ENCODE measurements around the gene AOAH.
"Not testable (repeated sequence)": the region's sequence is repeated elsewhere in the genome, so short reads cannot be mapped to it uniquely, and the experiment has no call there.

AOAH gene

DNA sequence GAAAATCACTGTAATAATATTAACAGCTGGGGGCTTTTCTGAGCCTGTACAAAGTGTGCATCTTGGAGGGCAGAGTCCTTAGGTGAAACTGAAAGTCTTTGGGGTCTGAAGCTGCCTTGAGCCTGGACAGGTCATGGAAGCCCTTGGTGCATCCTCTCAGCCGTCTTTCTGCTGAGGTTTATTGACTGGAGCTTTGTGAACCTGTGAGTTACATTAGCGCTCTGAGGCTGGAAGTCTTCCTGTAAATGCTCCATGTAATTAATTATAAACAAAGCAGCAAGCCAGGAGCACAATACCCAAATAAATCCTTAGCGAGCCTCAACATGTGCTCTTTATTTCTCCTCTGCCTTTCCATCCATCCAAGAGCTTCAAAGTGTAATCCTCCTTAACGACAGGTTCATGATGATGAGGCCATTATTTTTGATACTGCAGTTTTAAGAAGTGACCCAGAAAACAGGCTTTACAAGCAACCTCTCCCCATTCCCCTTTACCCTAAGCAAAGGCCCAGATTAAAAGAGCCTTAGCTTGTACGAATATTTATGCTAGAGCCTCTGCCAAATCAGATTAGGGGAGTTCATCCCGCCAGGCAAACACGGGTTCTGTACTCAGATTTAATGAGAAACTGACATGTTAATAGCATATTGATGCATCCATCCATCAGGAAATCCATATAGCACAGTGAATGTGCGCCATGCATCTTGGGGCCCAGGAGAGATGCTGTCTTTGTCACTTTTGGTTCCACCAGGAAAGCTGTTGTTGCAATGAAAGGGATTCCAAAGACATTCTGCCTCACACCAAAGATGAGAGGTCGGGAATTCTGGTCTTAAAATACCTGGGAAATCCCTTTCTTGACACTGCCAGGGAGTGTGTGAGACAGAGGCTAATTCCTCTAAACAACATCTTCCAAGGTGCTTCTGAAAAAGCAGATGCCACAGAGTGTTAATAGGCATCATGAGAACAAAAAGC is 216.5 kb downstream of the AOAH start:
- Histone ChIP-seq H3K27ac (ENCODE audit: low read length) (no peak overlapping the region), H3K9me3 (ENCODE audit: control insufficient read depth in 2 of 2, low read length in 2 of 2) (no peaks in the 10 kb centered on the region), H3K4me1 (ENCODE audit: control insufficient read depth, insufficient read depth, low read length) (no peaks in the 10 kb centered on the region), H3K9ac (ENCODE audit: low read length in 2 of 2) (no peak overlapping the region), H3K4me3 (ENCODE audit: low read length in 2 of 2) (no peak overlapping the region), H3K36me3 (ENCODE audit: control insufficient read depth in 2 of 2, insufficient read depth in 2 of 2, low read length in 2 of 2) (no peaks in the 10 kb centered on the region), H3K27me3 (ENCODE audit: control insufficient read depth in 1 of 2, insufficient read depth in 2 of 2, low read length in 2 of 2) (no peaks in the 10 kb centered on the region)

DNA sequence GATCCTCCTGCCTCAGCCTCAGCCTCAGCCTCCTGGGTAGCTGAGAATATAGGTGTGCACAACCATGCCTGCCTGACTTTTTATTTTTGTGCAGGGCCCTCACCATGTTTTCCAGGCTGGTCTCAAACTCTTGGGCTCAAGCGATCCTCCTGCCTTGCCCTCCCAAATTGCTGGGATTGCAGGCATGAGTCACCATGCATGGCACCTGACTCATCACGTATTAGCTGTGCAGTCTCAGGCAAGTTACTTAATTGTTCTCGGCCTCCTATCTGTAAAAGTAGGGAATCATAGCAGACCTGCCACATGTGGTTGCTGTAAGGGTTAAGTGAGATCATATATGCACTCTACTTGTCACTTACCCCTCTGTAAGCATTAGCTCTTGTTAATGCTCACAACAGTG is 217.5 kb downstream of the AOAH start:
- Histone ChIP-seq H3K9me3 (ENCODE audit: control insufficient read depth in 2 of 2, low read length in 2 of 2) (no peaks in the 10 kb centered on the region), H3K9ac (ENCODE audit: low read length in 2 of 2) (no peak overlapping the region), H3K27me3 (ENCODE audit: control insufficient read depth in 1 of 2, insufficient read depth in 2 of 2, low read length in 2 of 2) (no peaks in the 10 kb centered on the region), H3K4me1 (ENCODE audit: control insufficient read depth, insufficient read depth, low read length) (no peaks in the 10 kb centered on the region), H3K36me3 (ENCODE audit: control insufficient read depth in 2 of 2, insufficient read depth in 2 of 2, low read length in 2 of 2) (no peaks in the 10 kb centered on the region), H3K27ac (ENCODE audit: low read length) (no peak overlapping the region), H3K4me3 (ENCODE audit: low read length in 2 of 2) (no peak overlapping the region)

DNA sequence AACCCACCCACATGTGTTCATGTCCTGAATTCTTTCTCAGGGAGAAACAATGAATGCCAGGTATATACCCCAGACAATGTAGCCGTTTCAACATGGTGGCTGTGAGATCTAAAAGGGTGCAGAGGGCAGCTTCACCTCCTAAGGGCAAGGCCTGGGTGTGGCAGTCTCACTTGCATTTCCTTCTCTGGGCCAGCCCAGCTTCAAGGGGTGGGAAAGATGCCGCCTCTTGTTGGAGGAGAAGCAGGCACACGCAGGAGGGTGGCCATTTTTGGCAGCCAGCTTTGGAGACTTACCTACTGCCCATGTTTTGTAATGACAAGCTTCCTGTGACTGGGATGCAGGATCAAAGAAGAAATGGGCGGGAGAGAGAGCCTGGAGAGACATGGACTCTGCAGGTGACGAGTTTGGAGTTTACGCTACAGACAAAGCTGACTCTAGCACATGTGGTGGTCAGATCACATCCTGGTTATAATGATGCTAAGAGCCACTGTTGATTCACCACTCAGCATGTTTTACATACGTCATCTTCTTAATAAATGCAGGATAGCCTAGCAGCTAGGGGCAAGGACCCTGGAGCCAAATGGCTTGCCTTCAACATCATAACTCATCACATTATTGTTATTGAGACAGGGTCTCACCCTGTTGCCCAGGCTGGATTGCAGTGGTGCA is 218.0 kb downstream of the AOAH start:
- H3K9ac ChIP-seq (ENCODE audit: low read length in 2 of 2): no peak overlapping the region
- no peaks in the 10 kb centered on the region for H3K9me3 ChIP-seq (ENCODE audit: control insufficient read depth in 2 of 2, low read length in 2 of 2)

DNA sequence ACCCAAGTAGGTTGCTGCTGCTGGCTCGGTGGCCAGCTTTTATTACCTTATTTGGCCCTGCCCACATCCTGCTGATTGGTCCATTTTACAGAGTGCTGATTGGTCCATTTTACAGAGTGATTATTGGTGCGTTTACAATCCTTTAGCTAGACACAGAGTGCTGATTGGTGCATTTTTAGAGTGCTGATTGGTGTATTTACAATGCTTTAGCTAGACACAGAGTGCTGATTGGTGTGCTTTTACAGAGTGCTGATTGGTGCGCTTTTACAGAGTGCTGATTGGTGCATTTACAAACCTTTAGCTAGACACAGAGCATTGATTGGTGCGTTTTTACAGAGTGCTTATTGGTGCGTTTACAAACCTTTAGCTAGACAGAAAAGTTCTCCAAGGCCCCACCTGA is 219.7 kb downstream of the AOAH start:
- H3K9ac ChIP-seq (ENCODE audit: low read length in 2 of 2); H3K27ac ChIP-seq (ENCODE audit: low read length); H3K4me1 ChIP-seq (ENCODE audit: control insufficient read depth, insufficient read depth, low read length); H3K36me3 ChIP-seq (ENCODE audit: control insufficient read depth in 2 of 2, insufficient read depth in 2 of 2, low read length in 2 of 2); H3K4me3 ChIP-seq (ENCODE audit: low read length in 2 of 2); H3K27me3 ChIP-seq (ENCODE audit: control insufficient read depth in 1 of 2, insufficient read depth in 2 of 2, low read length in 2 of 2); H3K9me3 ChIP-seq (ENCODE audit: control insufficient read depth in 2 of 2, low read length in 2 of 2): not testable (repeated sequence)

More for the DNA sequence above, 218.0 kb downstream of the AOAH start:
- Histone ChIP-seq H3K4me1 (ENCODE audit: control insufficient read depth, insufficient read depth, low read length) (no peaks in the 10 kb centered on the region), H3K27ac (ENCODE audit: low read length) (no peak overlapping the region), H3K36me3 (ENCODE audit: control insufficient read depth in 2 of 2, insufficient read depth in 2 of 2, low read length in 2 of 2) (no peaks in the 10 kb centered on the region), H3K4me3 (ENCODE audit: low read length in 2 of 2) (no peak overlapping the region), H3K27me3 (ENCODE audit: control insufficient read depth in 1 of 2, insufficient read depth in 2 of 2, low read length in 2 of 2) (no peaks in the 10 kb centered on the region)

DNA sequence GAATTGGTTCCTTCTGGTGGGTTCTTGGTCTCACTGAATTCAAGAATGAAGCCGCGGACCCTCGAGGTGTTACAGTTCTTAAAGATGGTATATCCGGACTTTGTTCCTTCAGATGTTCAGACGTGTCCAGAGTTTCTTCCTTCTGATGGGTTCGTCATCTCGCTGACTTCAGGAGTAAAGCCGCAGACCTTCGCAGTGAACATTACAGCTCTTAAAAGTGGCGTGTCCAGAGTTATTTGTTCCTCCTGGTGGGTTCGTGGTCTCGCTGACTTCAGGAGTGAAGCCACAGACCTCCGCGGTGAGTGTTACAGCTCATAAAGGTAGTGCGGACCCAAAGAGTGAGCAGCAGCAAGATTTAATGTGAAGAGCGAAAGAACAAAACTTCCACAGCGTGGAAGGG is 220.1 kb downstream of the AOAH start:
- not testable (repeated sequence) for H3K4me3 ChIP-seq (ENCODE audit: low read length in 2 of 2); H3K9ac ChIP-seq (ENCODE audit: low read length in 2 of 2); H3K4me1 ChIP-seq (ENCODE audit: control insufficient read depth, insufficient read depth, low read length); H3K9me3 ChIP-seq (ENCODE audit: control insufficient read depth in 2 of 2, low read length in 2 of 2); H3K27me3 ChIP-seq (ENCODE audit: control insufficient read depth in 1 of 2, insufficient read depth in 2 of 2, low read length in 2 of 2); H3K36me3 ChIP-seq (ENCODE audit: control insufficient read depth in 2 of 2, insufficient read depth in 2 of 2, low read length in 2 of 2); H3K27ac ChIP-seq (ENCODE audit: low read length)

DNA sequence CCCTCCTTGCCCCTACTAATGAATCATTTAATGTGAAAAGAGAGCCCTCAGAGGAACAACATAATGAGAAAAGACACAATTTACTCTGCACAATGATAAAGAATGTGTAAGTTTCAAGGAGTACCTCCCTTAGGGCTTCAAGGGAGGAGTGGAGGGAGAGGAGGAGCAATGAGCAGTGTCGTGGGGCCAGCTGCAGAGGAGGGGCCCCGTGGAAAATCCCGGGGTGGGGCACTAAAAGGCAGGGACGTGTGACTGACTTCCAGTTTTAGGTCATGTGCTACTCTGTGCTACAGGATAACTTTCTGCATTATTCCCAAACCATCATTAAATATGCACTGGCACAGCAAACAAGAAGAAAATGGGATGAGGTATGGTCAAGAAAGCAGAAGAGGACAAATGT is 226.5 kb downstream of the AOAH start:
- Histone ChIP-seq H3K4me3 (ENCODE audit: low read length in 2 of 2) (no peak overlapping the region), H3K4me1 (ENCODE audit: control insufficient read depth, insufficient read depth, low read length) (no peaks in the 10 kb centered on the region), H3K9me3 (ENCODE audit: control insufficient read depth in 2 of 2, low read length in 2 of 2) (no peaks in the 10 kb centered on the region), H3K27ac (ENCODE audit: low read length) (no peak overlapping the region), H3K9ac (ENCODE audit: low read length in 2 of 2) (no peak overlapping the region), H3K36me3 (ENCODE audit: control insufficient read depth in 2 of 2, insufficient read depth in 2 of 2, low read length in 2 of 2) (no peaks in the 10 kb centered on the region), H3K27me3 (ENCODE audit: control insufficient read depth in 1 of 2, insufficient read depth in 2 of 2, low read length in 2 of 2) (no peaks in the 10 kb centered on the region)

DNA sequence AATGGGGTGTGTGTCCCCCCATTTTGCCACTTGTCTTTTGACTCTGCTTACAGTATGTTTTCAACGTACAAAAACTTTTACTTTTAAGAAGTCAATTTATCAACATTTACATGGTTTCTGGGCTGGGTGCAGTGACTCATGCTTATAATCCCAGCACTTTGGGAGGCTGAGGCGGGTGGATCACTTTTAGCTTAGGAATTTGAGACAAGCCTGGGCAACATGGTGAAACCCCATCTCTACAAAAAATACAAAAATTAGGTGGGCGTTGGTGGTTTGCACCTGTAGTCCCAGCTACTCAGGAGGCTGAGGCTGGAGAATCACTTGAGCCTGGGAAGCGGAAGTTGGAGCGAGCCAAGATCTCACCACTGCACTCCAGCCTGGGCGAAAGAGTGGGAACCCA is 227.1 kb downstream of the AOAH start:
- H3K36me3 ChIP-seq (ENCODE audit: control insufficient read depth in 2 of 2, insufficient read depth in 2 of 2, low read length in 2 of 2); H3K9ac ChIP-seq (ENCODE audit: low read length in 2 of 2); H3K27ac ChIP-seq (ENCODE audit: low read length); H3K4me1 ChIP-seq (ENCODE audit: control insufficient read depth, insufficient read depth, low read length); H3K9me3 ChIP-seq (ENCODE audit: control insufficient read depth in 2 of 2, low read length in 2 of 2); H3K4me3 ChIP-seq (ENCODE audit: low read length in 2 of 2); H3K27me3 ChIP-seq (ENCODE audit: control insufficient read depth in 1 of 2, insufficient read depth in 2 of 2, low read length in 2 of 2): not testable (repeated sequence)

DNA sequence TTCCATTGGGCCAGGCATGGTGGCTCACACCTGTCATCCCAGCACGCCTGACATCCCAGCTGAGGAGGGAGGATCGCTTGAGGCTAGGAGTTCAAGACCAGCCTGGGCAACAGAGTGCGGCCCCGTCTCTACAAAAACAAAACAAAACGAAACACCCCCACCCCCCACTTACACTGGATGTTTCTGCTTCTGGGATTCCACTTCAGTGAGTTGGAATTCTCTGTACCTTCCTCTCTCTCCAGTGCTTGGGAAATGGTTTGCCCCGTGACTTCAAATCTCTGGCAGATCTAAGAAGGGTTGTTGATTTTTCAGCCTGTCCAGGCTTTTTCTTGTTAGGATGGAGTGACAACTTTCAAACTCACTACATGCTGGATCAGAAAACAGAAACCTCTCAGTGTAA is 227.7 kb downstream of the AOAH start:
- no peaks in the 10 kb centered on the region for H3K9me3 ChIP-seq (ENCODE audit: control insufficient read depth in 2 of 2, low read length in 2 of 2)
- no peak overlapping the region for H3K4me3 ChIP-seq (ENCODE audit: low read length in 2 of 2)
- H3K9ac ChIP-seq (ENCODE audit: low read length in 2 of 2): no peak overlapping the region
- H3K36me3 ChIP-seq (ENCODE audit: control insufficient read depth in 2 of 2, insufficient read depth in 2 of 2, low read length in 2 of 2): no peaks in the 10 kb centered on the region
- no peaks in the 10 kb centered on the region for H3K27me3 ChIP-seq (ENCODE audit: control insufficient read depth in 1 of 2, insufficient read depth in 2 of 2, low read length in 2 of 2)
- no peaks in the 10 kb centered on the region for H3K4me1 ChIP-seq (ENCODE audit: control insufficient read depth, insufficient read depth, low read length)
- no peak overlapping the region for H3K27ac ChIP-seq (ENCODE audit: low read length)

DNA sequence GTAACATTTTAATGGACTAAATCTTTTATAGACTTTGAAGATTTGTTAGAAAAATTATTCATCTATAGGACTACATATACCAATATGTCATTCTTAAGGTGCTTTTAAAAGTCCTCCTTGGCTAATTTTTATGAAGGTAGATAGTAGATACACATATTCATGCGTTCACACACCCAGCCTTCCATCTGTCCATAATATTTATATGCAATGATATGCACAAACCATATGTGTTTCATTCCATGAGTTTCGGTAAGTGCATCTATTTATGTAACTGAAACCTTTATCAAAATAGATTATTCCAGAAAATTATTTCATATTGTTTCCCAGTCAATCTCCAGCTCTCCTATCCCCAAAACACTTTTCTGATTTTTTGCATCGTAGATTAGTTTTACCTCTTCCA is 233.0 kb downstream of the AOAH start:
- Histone ChIP-seq H3K9me3 (ENCODE audit: control insufficient read depth in 2 of 2, low read length in 2 of 2) (no peaks in the 10 kb centered on the region), H3K27me3 (ENCODE audit: control insufficient read depth in 1 of 2, insufficient read depth in 2 of 2, low read length in 2 of 2) (no peaks in the 10 kb centered on the region), H3K36me3 (ENCODE audit: control insufficient read depth in 2 of 2, insufficient read depth in 2 of 2, low read length in 2 of 2) (no peaks in the 10 kb centered on the region), H3K4me3 (ENCODE audit: low read length in 2 of 2) (no peak overlapping the region), H3K27ac (ENCODE audit: low read length) (no peak overlapping the region), H3K4me1 (ENCODE audit: control insufficient read depth, insufficient read depth, low read length) (no peaks in the 10 kb centered on the region), H3K9ac (ENCODE audit: low read length in 2 of 2) (no peak overlapping the region)

DNA sequence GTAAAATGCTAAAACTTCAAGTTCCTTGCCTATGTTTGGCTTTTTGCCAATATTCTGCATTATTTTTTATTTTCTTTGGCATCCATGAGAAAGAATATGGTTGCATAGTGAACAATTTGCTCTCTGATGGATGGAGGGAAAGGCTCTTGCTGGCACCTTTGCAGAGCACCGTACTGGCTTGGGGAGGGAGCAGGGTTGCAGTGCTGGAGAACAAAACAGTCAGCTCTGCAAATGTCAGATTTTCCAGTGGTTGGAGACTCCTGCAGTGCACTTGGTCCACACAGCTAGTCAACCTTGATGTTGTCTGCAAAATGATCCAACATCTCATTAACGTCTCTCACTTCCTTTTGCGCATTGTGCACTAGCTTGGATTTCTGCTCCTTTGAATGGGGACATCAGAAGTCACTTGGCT is 233.9 kb downstream of the AOAH start:
- H3K4me1 ChIP-seq (ENCODE audit: control insufficient read depth, insufficient read depth, low read length): no peaks in the 10 kb centered on the region
- no peak overlapping the region for H3K27ac ChIP-seq (ENCODE audit: low read length)
- H3K27me3 ChIP-seq (ENCODE audit: control insufficient read depth in 1 of 2, insufficient read depth in 2 of 2, low read length in 2 of 2): no peaks in the 10 kb centered on the region
- H3K4me3 ChIP-seq (ENCODE audit: low read length in 2 of 2): no peak overlapping the region
- H3K9ac ChIP-seq (ENCODE audit: low read length in 2 of 2): no peak overlapping the region
- no peaks in the 10 kb centered on the region for H3K36me3 ChIP-seq (ENCODE audit: control insufficient read depth in 2 of 2, insufficient read depth in 2 of 2, low read length in 2 of 2)
- H3K9me3 ChIP-seq (ENCODE audit: control insufficient read depth in 2 of 2, low read length in 2 of 2): no peaks in the 10 kb centered on the region

DNA sequence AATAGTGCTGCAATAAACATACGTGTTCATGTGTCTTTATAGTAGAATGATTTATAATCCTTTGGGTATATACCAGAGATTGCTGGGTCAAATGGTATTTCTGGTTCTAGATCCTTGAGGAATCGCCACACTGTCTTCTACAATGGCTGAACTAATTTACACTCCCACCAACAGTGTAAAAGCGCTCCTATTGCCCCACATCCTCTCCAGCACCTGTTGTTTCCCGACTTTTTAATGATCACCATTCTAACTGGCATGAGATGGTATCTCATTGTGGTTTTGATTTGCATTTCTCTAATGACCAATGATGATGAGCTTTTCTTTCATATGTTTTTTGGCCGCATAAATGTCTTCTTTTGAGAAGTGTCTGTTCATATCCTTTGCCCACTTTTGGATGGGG is 235.6 kb downstream of the AOAH start:
- not testable (repeated sequence) for H3K4me1 ChIP-seq (ENCODE audit: control insufficient read depth, insufficient read depth, low read length); H3K27me3 ChIP-seq (ENCODE audit: control insufficient read depth in 1 of 2, insufficient read depth in 2 of 2, low read length in 2 of 2); H3K9ac ChIP-seq (ENCODE audit: low read length in 2 of 2); H3K9me3 ChIP-seq (ENCODE audit: control insufficient read depth in 2 of 2, low read length in 2 of 2); H3K4me3 ChIP-seq (ENCODE audit: low read length in 2 of 2); H3K36me3 ChIP-seq (ENCODE audit: control insufficient read depth in 2 of 2, insufficient read depth in 2 of 2, low read length in 2 of 2); H3K27ac ChIP-seq (ENCODE audit: low read length)
